ENCODE measurements around the gene C1QA.

C1QA gene

GRCh38 chr1:22646384-22646783 lies 10.0 kb downstream of the C1QA start:
- H3K4me2 ChIP-seq (ENCODE audit: low read depth, low read length): no peak overlapping the region
- no peaks in the 10 kb centered on the region for H3K79me2 ChIP-seq (ENCODE audit: low read length)
- no peak overlapping the region for H3K27ac ChIP-seq (ENCODE audit: low read length)
- no peaks in the 10 kb centered on the region for H3K9me2 ChIP-seq (replicated peaks; ENCODE audit: insufficient read depth, low read length)
- no peaks in the 10 kb centered on the region for H4K20me1 ChIP-seq (ENCODE audit: insufficient read depth, low read length)
- no peak overlapping the region for H2AFZ ChIP-seq (ENCODE audit: low read length)
- no peaks in the 10 kb centered on the region for H3F3A ChIP-seq (ENCODE audit: insufficient read depth, low read length)
- no peaks in the 10 kb centered on the region for H3K4me1 ChIP-seq (ENCODE audit: low read length)
- TF ChIP-seq EZH2phosphoT487 (IDR thresholded peaks at IDR 0.05; ENCODE audit: low read length) (no peak), CTCF (IDR thresholded peaks at IDR 0.05; ENCODE audit: low read length) (no peak), EZH2 (optimal IDR thresholded peaks at IDR 0.05; ENCODE audit: low read depth, low read length) (no peak)
- no peaks in the 10 kb centered on the region for H3K9me3 ChIP-seq (replicated peaks; ENCODE audit: insufficient read depth, low read length)
- H3K4me3 ChIP-seq (ENCODE audit: low read length): no peak overlapping the region
- H3K9ac ChIP-seq (ENCODE audit: low read length): no peak overlapping the region
- DNase-seq: no peak
- no peaks in the 10 kb centered on the region for H3K36me3 ChIP-seq (replicated peaks; ENCODE audit: insufficient read depth, low read length)
- peaks cover 83% of the 10 kb centered on the region for H3K27me3 ChIP-seq (replicated peaks; ENCODE audit: insufficient read depth, low read length)

- no peaks in the 10 kb centered on the region for H3K4me1 ChIP-seq (ENCODE audit: low read length)
- no peaks in the 10 kb centered on the region for H3F3A ChIP-seq (ENCODE audit: insufficient read depth, low read length)
- H3K9me3 ChIP-seq (replicated peaks; ENCODE audit: insufficient read depth, low read length): no peaks in the 10 kb centered on the region
- TF ChIP-seq CTCF (IDR thresholded peaks at IDR 0.05; ENCODE audit: low read length) (no peak), EZH2phosphoT487 (IDR thresholded peaks at IDR 0.05; ENCODE audit: low read length) (no peak), EZH2 (optimal IDR thresholded peaks at IDR 0.05; ENCODE audit: low read depth, low read length) (no peak)
- no peaks in the 10 kb centered on the region for H3K36me3 ChIP-seq (replicated peaks; ENCODE audit: insufficient read depth, low read length)
- no peak overlapping the region for H2AFZ ChIP-seq (ENCODE audit: low read length)
- H3K27me3 ChIP-seq (replicated peaks; ENCODE audit: insufficient read depth, low read length): peaks cover 98% of the 10 kb centered on the region
- H3K79me2 ChIP-seq (ENCODE audit: low read length): no peaks in the 10 kb centered on the region
- H4K20me1 ChIP-seq (ENCODE audit: insufficient read depth, low read length): no peaks in the 10 kb centered on the region
- H3K9me2 ChIP-seq (replicated peaks; ENCODE audit: insufficient read depth, low read length): no peaks in the 10 kb centered on the region
- no peak overlapping the region for H3K9ac ChIP-seq (ENCODE audit: low read length)
- H3K4me3 ChIP-seq (ENCODE audit: low read length): no peak overlapping the region
- no peak for DNase-seq
- no peak overlapping the region for H3K27ac ChIP-seq (ENCODE audit: low read length)
- H3K4me2 ChIP-seq (ENCODE audit: low read depth, low read length): no peak overlapping the region
These were observed 13.8 kb downstream of the C1QA start for GRCh38 chr1:22650089-22650693.

GRCh38 chr1:22651941-22652856 lies 15.8 kb downstream of the C1QA start:
- no peak for DNase-seq
- Histone ChIP-seq H3K79me2 (ENCODE audit: low read length) (no peaks in the 10 kb centered on the region), H3K4me3 (ENCODE audit: low read length) (no peak overlapping the region), H3K27me3 (replicated peaks; ENCODE audit: insufficient read depth, low read length) (peaks cover 98% of the 10 kb centered on the region), H3K4me2 (ENCODE audit: low read depth, low read length) (no peak overlapping the region), H3F3A (ENCODE audit: insufficient read depth, low read length) (no peaks in the 10 kb centered on the region), H3K27ac (ENCODE audit: low read length) (no peak overlapping the region), H3K9me2 (replicated peaks; ENCODE audit: insufficient read depth, low read length) (no peaks in the 10 kb centered on the region), H3K9me3 (replicated peaks; ENCODE audit: insufficient read depth, low read length) (no peaks in the 10 kb centered on the region), H4K20me1 (ENCODE audit: insufficient read depth, low read length) (no peaks in the 10 kb centered on the region), H3K9ac (ENCODE audit: low read length) (no peak overlapping the region), H2AFZ (ENCODE audit: low read length) (no peak overlapping the region), H3K36me3 (replicated peaks; ENCODE audit: insufficient read depth, low read length) (no peaks in the 10 kb centered on the region), H3K4me1 (ENCODE audit: low read length) (no peaks in the 10 kb centered on the region)
- no peak for TF ChIP-seq CTCF (IDR thresholded peaks at IDR 0.05; ENCODE audit: low read length)
- no peak for TF ChIP-seq EZH2phosphoT487 (IDR thresholded peaks at IDR 0.05; ENCODE audit: low read length)

Measured in MM.1S (cell line).